RPMI7951 (cell line): Measurements from ENCODE around the gene ANO5. TPM values are rescaled to one million over a fixed set of nuclear protein-coding genes. Genes with fewer than 3 reads are reported as not detected.

Experiments used
- DNase-seq: peaks from one replicate; pipeline ENCODE4 v3.0.0-alpha.2; 2012; ENCODE audit warnings: low read depth
- total RNA-seq: library from RNA; depleted of rRNA; stranded (reverse); fragments of >200 nt; shearing (Covaris generic); gene quantifications from 2 replicates; pipeline ENCODE4 v1.2.3, GENCODE V29; 2014; rRNA removed

Gene ANO5
- total RNA-seq, 1 experiment from 2014 or later = not detected

GRCh38 chr11:22331771-22332170 lies 138.9 kb downstream of the ANO5 start:
- DNase-seq = no peak

Other genes starting within 250 kb of the ANO5 start
- not detected in 2 replicates for gene SLC17A6, start 145.3 kb downstream of the ANO5 start, total RNA-seq